Subcutaneous abdominal adipose tissue (tissue), 5 donors: ENCODE results near the gene PGAP2.
"Not testable (repeated sequence)": the region's sequence is repeated elsewhere in the genome, so short reads cannot be mapped to it uniquely, and the experiment has no call there.

Experiments
- H3K27ac ChIP-seq: one replicate; pipeline ENCODE4 v1.7.0; 2013; ENCODE audit warnings: low read depth, mild to moderate bottlenecking, inconsistent platforms, low read length, moderate library complexity
- H3K27me3 ChIP-seq, 5 donors: one replicate each; pipeline ENCODE4 v1.7.0; 2013; ENCODE audit warnings: low read length in 5 of 5, inconsistent platforms in 1 of 5; ENCODE audit not compliant: control insufficient read depth in 5 of 5, insufficient read depth in 4 of 5
- H3K36me3 ChIP-seq, 5 donors: one replicate each; pipeline ENCODE4 v1.7.0; 2013; ENCODE audit warnings: low read length in 5 of 5; ENCODE audit not compliant: control insufficient read depth in 5 of 5, insufficient read depth in 5 of 5
- H3K4me1 ChIP-seq, 5 donors: one replicate each; pipeline ENCODE4 v1.7.0; 2013; ENCODE audit warnings: low read length in 5 of 5, mild to moderate bottlenecking in 3 of 5, moderate library complexity in 1 of 5; ENCODE audit not compliant: control insufficient read depth in 5 of 5, insufficient read depth in 5 of 5
- H3K4me3 ChIP-seq, 5 donors: one replicate each; pipeline ENCODE4 v1.7.0; 2013; ENCODE audit warnings: low read length in 5 of 5, low read depth in 1 of 5
- H3K9ac ChIP-seq, 5 donors: one replicate each; pipeline ENCODE4 v1.7.0; 2013; ENCODE audit warnings: low read length in 5 of 5, mild to moderate bottlenecking in 4 of 5, moderate library complexity in 3 of 5
- H3K9me3 ChIP-seq, 5 donors: one replicate each; pipeline ENCODE4 v1.7.0; 2013; ENCODE audit warnings: low read length in 5 of 5; ENCODE audit not compliant: control insufficient read depth in 5 of 5
- donor health status: healthy.
- donor health status: healthy.
- donor health status: healthy.
- donor health status: healthy.
- donor health status: healthy.

The PGAP2 gene

DNA sequence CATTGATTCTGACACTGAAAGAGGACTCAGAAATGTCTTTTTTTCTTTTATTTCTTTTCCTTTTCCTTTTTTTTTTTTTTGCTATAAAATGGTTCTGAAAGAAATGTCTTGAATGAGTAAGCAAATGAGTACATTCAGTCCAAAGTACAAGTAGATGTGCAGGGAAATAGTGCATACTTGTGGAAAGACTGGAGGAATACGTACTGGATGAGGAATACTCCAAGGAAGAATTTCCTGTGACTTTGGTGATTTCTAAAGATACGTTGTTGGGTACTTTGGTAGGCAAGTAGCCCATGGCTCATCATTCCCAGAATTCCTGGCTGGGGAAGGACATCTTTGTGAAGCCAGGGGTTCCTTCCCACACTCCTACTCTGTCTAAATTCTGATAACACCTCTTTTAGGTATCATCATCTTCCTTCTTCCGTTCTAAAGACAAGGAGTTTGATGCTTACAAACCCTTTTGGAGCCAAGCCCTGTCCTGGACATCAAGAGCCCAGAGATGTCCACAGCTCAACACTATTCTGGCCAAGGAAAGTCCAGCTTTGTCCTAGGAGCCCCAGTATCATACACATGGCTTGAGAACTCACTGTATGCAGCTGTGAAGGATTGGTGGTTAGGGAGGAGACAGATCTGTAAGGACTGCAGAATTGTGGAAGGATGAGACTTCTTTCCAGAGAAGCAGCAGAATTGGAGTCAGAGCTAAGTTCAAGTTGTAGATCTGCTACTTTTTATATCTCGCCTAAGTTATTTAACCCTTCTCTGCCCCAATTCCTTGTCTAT lies 6.2 kb upstream of the PGAP2 start:
- Histone ChIP-seq H3K9me3 (no peaks in the 10 kb centered on the region), H3K9ac (no peak overlapping the region), H3K27ac (no peak overlapping the region), H3K4me1 (peaks cover 2 to 6% (median 5%) of the 10 kb centered on the region in 5 donors), H3K27me3 (no peaks in the 10 kb centered on the region), H3K4me3 (no peak overlapping the region), H3K36me3 (no peaks in the 10 kb centered on the region)

DNA sequence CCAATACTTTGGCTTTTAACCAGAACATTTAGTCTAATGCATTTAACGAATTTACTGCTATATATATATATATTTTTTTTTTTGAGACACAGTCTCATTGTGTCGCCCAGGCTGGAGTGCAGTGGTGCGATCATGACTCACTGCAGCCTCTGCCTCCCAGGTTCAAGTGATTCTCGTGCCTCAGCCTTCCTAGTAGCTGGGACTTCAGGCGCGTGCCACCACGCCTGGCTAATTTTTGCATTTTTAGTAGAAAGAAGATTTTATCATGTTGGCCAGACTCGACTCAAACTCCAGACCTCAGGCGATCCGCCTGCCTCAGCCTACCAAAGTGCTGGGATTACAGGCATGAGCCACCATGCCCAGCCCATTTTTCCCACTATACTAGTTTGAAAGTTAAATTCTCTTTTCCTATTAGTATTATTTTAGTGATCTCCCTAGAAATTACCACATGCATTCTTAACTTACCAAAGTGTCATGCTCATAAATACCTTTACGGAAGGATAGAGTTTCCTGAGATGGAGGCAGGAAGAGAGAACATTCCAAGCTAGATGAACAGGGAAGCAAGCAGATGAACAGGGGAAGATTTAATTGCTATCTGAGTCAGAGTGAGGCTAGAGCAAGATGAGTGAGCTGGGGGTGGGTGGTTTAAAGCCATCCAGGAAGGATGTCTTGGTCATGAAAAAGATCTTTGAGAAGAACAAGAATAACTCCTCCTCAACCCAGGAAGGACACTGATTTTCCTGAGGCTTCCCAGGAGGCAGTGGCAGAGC lies 4.4 kb upstream of the PGAP2 start:
- no peaks in the 10 kb centered on the region for H3K9me3 ChIP-seq

GRCh38 chr11:3808861-3809623 lies 682 bp downstream of the PGAP2 start:
- H3K4me1 ChIP-seq: peaks cover 3 to 18% (median 15%) of the 10 kb centered on the region in 5 donors
- peak overlapping the region; percentile 23 to 92 (median 86) for H3K4me3 ChIP-seq
- no peaks in the 10 kb centered on the region for H3K9me3 ChIP-seq
- no peaks in the 10 kb centered on the region for H3K27me3 ChIP-seq
- H3K27ac ChIP-seq: no peak overlapping the region
- H3K9ac ChIP-seq: peak overlapping the region in 4 of 5 donors; percentile 74 to 93 (median 78)
- H3K36me3 ChIP-seq: peaks cover 0 to 4% (median 0%) of the 10 kb centered on the region in 5 donors

More for the DNA sequence above, 4.4 kb upstream of the PGAP2 start:
- Histone ChIP-seq H3K27me3 (no peaks in the 10 kb centered on the region), H3K36me3 (no peaks in the 10 kb centered on the region), H3K9ac (no peak overlapping the region), H3K4me3 (no peak overlapping the region), H3K27ac (no peak overlapping the region), H3K4me1 (peaks cover 3 to 13% (median 10%) of the 10 kb centered on the region in 5 donors)

DNA sequence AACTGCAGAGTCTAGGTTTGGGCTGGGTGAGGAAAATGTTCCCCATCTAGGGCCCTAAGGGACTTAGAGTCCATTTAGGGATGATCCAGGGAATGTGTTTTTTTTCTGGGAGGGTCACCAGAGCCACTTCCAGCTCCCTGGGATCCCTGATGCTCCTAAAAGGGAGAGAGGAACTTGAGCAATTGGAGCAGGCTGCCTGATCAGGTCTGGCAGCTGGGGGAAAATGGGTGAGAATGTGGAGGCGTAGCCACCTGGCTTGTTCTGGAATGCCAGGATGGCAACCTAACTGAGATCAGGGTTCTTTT lies 1.2 kb downstream of the PGAP2 start:
- Histone ChIP-seq H3K4me3 (no peak overlapping the region), H3K27me3 (no peaks in the 10 kb centered on the region), H3K4me1 (peaks cover 3 to 18% (median 15%) of the 10 kb centered on the region in 5 donors), H3K9ac (no peak overlapping the region), H3K36me3 (peaks cover 0 to 4% (median 0%) of the 10 kb centered on the region in 5 donors), H3K9me3 (no peaks in the 10 kb centered on the region), H3K27ac (no peak overlapping the region)

- Histone ChIP-seq H3K27me3 (no peaks in the 10 kb centered on the region), H3K36me3 (peaks cover 0 to 4% (median 0%) of the 10 kb centered on the region in 5 donors), H3K9ac (no peak overlapping the region), H3K4me1 (peaks cover 3 to 18% (median 15%) of the 10 kb centered on the region in 5 donors), H3K27ac (no peak overlapping the region), H3K4me3 (no peak overlapping the region), H3K9me3 (no peaks in the 10 kb centered on the region)
Measured at GRCh38 chr11:3810446-3810845, 2.1 kb downstream of the PGAP2 start.

GRCh38 chr11:3810951-3811350 lies 2.6 kb downstream of the PGAP2 start:
- Histone ChIP-seq H3K9ac (no peak overlapping the region), H3K27ac (no peak overlapping the region), H3K36me3 (peaks cover 0 to 4% (median 0%) of the 10 kb centered on the region in 5 donors), H3K4me3 (no peak overlapping the region), H3K27me3 (no peaks in the 10 kb centered on the region), H3K9me3 (no peaks in the 10 kb centered on the region), H3K4me1 (peaks cover 3 to 18% (median 15%) of the 10 kb centered on the region in 5 donors)

DNA sequence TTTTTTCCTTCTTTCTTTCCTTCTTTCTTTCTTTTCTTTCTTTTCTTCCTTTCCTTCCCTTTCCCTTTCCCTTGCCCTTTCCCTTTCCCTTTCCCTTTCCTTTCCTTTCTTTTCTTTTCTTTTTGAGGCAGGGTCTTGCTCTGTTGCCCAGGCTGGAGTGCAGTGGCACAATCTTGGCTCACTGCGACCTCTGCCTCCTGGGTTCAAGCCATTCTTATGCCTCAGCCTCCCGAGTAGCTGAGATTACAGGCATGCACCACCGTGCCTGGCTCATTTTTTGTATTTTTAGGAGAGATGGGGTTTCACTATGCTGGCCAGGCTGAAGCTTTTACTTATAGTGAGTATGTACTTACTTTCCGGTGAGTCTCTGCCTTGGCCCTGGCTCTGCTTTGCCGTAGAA lies 6.5 kb downstream of the PGAP2 start:
- not testable (repeated sequence) for H3K4me3 ChIP-seq, H3K9me3 ChIP-seq, H3K9ac ChIP-seq, H3K27ac ChIP-seq, H3K36me3 ChIP-seq, H3K27me3 ChIP-seq, H3K4me1 ChIP-seq

- Histone ChIP-seq H3K27me3 (no peaks in the 10 kb centered on the region), H3K36me3 (peaks cover 0 to 4% (median 0%) of the 10 kb centered on the region in 5 donors), H3K9ac (no peak overlapping the region), H3K27ac (no peak overlapping the region), H3K9me3 (no peaks in the 10 kb centered on the region), H3K4me1 (no peaks in the 10 kb centered on the region), H3K4me3 (no peak overlapping the region)
Measured at GRCh38 chr11:3815845-3816244, 7.5 kb downstream of the PGAP2 start.

- H3K27ac ChIP-seq: no peak overlapping the region
- peaks cover 0 to 3% (median 0%) of the 10 kb centered on the region in 5 donors for H3K36me3 ChIP-seq
- H3K27me3 ChIP-seq: no peaks in the 10 kb centered on the region
- H3K4me3 ChIP-seq: no peak overlapping the region
- H3K9me3 ChIP-seq: no peaks in the 10 kb centered on the region
- no peaks in the 10 kb centered on the region for H3K4me1 ChIP-seq
- H3K9ac ChIP-seq: no peak overlapping the region
Measured at GRCh38 chr11:3816673-3817072, 8.3 kb downstream of the PGAP2 start.
